Measurements from ENCODE around the gene CCL20. TPM values are rescaled to one million over a fixed set of nuclear protein-coding genes. Genes with fewer than 3 reads are reported as not detected.
"Not testable (repeated sequence)": the region's sequence is repeated elsewhere in the genome, so short reads cannot be mapped to it uniquely, and the experiment has no call there.

CCL20 gene
- total RNA-seq, 1 experiment from 2014 or later, result 0.92 TPM

- peak; percentile 71 for DNase-seq (ENCODE audit: low read depth)
Observed at GRCh38 chr2:227834423-227834822, 20.8 kb downstream of the CCL20 start.

- no peak for DNase-seq (ENCODE audit: low read depth)
Observed at GRCh38 chr2:227834916-227835650, 21.4 kb downstream of the CCL20 start.

GRCh38 chr2:227839339-227840129 is 25.9 kb downstream of the CCL20 start:
- not testable (repeated sequence) for DNase-seq (ENCODE audit: low read depth)

DNA sequence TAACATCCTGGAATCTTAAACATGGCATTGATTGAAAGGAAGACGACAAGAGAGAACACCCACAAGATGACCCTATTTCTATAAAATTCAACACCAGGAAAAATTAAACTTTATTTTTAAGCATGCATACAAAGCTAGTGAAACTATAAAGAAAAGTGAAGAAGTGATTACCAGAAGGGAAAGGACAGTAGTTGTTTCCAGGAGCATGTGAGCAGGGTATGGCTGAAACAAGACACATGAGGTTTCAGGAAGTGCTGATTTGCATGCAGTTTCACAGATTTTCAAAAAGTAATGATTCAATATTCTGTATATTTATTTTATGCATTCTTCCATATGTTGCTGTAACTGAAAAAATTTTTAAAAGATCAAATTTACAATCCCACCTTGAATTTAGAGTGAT is 33.2 kb downstream of the CCL20 start:
- DNase-seq (ENCODE audit: low read depth), result no peak

DNA sequence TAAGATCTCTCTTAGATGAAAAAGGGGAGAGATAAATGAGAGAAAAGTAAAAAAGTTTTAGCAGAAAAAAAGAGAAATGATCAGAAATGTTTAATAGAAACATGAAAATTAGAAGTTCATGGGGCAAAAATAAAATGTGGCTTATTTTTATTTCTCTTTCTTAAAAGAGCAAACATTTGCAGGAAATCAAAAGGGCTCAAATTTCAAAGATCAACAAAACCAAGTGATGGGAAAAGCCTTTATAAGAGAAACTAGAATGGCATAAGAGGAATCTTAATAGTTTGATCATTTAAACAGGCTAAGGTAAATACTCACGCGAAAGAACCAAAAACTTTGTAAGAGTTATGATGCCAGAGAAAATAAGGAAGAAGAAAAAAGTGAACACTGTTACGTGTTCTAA is 34.5 kb downstream of the CCL20 start:
- no peak for DNase-seq (ENCODE audit: low read depth)

- DNase-seq (ENCODE audit: low read depth), result no peak
Observed at GRCh38 chr2:227848586-227848985, 34.9 kb downstream of the CCL20 start.

DNA sequence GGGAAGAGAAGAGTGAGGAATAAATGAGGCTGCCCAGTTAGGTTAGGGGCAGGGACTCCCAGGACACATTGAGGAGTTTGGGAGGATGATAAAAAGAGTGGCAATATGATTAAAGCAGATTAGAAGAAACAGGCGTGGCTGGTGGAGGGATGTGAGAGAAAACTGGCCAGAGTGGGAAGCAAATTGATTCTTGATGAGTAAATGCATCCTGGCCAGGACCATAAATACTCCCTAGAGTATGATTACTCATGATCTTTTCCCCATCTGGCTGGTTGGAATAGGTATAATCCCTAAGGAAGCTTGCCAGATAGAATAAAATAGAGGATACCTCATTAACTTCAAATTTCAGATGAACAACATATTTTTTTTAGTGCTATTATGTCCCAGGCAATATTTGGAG is 36.3 kb downstream of the CCL20 start:
- DNase-seq (ENCODE audit: low read depth), result peak; percentile 63

DNA sequence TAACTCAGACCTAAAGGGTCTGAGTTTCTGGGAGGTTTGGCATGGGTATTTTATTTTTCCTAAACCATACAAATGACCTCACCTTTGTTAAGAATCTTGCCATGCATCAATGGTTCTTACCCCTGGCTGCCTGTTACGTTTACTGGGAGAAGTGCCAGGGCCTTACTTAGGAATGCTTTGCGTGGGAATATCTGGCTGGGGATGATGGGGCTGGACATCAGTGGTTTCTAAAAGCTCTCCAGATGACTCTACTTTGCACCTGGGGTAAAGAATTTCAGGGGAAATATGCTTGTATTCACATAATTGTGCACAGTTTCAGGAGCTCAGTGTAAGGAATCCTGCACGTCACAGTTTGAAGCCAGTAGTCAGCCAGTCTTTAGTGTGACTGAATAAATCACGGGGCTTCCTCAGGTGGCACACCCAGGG is 39.6 kb downstream of the CCL20 start:
- DNase-seq (ENCODE audit: low read depth), result peak; percentile 47

DNA sequence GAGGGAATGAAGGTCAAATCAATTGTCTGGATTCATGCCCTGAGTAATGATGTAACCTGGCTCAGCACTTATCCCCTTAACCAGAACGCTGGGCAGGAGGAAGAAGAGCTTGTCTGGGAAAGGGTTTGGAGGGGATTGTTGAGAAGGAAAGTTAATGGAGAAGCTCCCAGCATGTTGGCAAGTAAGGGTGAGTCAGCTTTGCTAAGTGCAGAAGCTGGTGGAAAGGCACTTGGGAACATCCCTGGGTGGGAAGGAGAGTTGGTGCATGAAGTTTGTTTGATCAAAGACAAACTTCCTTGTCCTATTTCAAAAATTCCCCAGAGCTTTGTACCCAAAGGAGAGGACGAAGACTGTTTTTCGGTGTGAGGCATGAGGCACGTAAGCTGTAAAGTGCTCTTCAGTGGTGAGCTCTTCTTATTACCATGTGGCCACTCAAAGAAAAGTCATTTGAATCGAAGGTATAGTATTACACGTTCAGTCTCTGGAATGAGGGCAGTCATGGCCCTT is 40.2 kb downstream of the CCL20 start:
- peak; percentile 42 for DNase-seq (ENCODE audit: low read depth)

DNA sequence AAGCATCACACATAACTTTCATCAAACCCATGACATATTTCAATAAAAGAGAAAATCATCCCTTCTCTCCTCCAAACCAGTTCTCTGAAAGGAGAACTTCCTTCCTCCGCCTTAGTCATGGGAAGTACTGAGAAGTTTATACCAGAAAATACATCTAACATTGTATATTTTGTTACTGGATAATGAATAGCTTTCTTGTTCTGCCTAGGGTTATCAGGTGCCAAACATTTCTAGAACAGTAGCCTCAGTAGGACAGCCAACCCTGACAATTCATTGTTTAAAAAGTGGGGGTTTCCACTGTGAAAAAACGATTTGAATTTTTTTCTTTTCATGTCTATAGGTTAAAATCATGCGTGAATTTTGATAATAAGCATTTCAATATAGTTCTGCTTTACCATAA is 41.8 kb downstream of the CCL20 start:
- no peak for DNase-seq (ENCODE audit: low read depth)

- DNase-seq (ENCODE audit: low read depth), result no peak
Observed at GRCh38 chr2:227856697-227857096, 43.1 kb downstream of the CCL20 start.

DNA sequence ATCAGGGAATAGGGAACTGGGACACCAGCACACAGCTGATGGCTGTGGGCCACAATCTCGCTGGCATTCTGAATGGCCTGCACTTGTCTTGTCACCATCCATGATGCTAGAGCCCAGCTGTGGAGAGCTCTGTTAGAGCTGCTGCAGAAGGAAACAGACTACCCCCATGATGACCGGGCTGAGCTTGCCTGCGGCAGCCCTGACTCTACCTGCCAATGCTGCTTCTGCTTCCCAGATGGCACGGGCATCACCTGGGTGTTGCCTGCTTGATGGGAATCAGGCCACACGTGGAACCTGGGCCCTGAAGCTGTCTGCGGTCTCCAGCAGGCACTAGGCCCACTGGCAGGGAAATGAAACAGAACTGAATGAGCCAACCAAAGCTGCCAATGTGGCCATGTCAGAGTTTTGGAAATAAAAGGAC is 46.6 kb downstream of the CCL20 start:
- no peak for DNase-seq (ENCODE audit: low read depth)

DNA sequence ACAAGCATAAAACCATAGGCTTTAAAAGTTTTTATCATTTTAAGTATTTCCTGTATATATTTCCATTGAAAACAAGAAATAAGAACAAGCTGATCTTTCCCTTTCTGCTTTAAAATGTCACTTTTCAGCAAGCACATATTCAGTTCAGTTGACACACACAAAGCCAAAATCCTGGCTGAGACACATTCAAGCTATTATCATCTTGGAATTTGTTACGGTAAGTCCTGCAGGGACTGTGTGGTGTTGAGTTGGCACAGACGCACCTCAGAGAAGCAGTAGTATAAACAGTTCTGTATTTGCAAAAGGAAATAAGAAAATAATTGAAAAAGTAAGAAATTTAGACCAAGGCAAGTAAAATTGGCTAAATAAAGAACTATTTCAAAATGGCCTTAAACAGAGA is 47.4 kb downstream of the CCL20 start:
- no peak for DNase-seq (ENCODE audit: low read depth)

- DNase-seq (ENCODE audit: low read depth), result peak; percentile 50
Observed at GRCh38 chr2:227862227-227862740, 48.6 kb downstream of the CCL20 start.

- peak; percentile 94 for DNase-seq (ENCODE audit: low read depth)
Observed at GRCh38 chr2:227862741-227863588, 49.3 kb downstream of the CCL20 start.

DNA sequence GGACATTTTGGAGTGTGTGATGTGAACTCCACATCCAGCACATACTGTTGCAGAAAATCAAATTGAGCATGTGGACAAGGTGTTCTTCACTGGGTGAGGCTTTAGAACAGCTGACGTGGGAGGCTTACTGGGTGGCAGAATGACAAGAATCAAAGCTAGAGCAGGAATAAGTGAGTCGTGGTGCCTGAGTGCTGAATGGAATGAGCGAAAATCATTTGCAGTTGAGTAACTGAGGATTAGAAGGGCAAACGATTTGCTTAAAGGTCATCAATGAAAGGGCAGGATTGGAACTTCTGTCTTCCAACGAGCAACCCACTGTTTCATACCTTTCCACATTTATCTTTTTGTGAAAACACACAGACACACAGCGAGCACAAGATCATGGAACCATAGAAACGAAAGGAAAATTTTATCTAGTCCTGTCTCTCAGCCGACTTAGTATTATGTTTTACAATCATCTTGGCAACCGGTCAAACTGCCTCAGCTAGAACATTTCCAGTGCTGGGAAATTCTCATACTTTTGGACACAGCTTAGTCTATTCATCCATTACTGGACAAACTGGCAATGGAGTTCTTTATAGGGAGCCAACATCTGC is 50.6 kb downstream of the CCL20 start:
- no peak for DNase-seq (ENCODE audit: low read depth)

DNA sequence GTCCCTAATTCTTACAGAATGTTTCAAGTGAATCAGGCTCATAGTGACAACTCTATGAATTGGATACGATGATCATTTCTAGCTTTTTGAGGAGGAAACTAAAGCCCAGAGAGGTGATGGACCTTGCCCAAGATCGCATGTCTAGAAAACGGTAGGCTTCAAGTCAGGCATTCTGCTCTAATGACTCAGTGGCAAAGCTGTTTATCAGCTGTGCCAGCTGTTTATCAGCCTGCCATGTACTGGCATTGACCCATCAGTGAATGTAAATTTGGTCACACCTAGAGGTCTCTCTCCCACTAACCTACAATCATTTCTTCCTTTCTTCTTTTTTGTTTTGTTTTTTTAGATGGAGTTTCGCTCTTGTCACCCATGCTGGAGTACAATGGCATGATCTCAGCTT is 51.6 kb downstream of the CCL20 start:
- DNase-seq (ENCODE audit: low read depth), result no peak

Measured in HT1080 (cell line).